GM12878 (cell line): Measurements from ENCODE around the gene PLXNC1. TPM values are rescaled to one million over a fixed set of nuclear protein-coding genes. Genes with fewer than 3 reads are reported as not detected.

Experiments used
- SMC3 ChIP-seq: IDR thresholded peaks from 2 replicates; pipeline ENCODE4 v1.6.1; 2011; ENCODE audit warnings: low read length, improper control_type of control experiment, borderline replicate concordance
- WRNIP1 ChIP-seq: IDR thresholded peaks from 2 replicates; pipeline ENCODE4 v1.6.1; 2011; ENCODE audit warnings: low read depth, low read length, improper control_type of control experiment, borderline replicate concordance
- polyA plus RNA-seq, 11 experiments: library from polyadenylated mRNA; depleted of rRNA in 4 of 11; unstranded in 6 of 11; stranded (reverse) in 5 of 11; fragments of >200 nt; fragmentation: Nextera tagmentation in 4 of 11; fragmentation: Illumina TruSeq in 1 of 11; extraction: Ambion mirVana in 4 of 11; extraction: Trizol in 1 of 11; gene quantifications; 1 replicate in 1 of 11; 2 replicates in 10 of 11; pipeline versions ENCODE4 v1.2.1 to v1.2.3, GENCODE V29; 2011 to 2016; ENCODE audit warnings: inconsistent platforms in 2 of 11, missing spikeins in 2 of 11, low read depth in 1 of 11
- total RNA-seq, 4 experiments: library from RNA; depleted of rRNA in 3 of 4; stranded (reverse); fragments of >200 nt in 3 of 4; fragmentation: Illumina TruSeq in 1 of 4; extraction: Trizol in 1 of 4; gene quantifications; 2 replicates each; pipeline versions ENCODE4 v1.2.1 to v1.2.3, GENCODE V29; 2013 to 2021
- TF ChIP-seq, protein P1 (sequence below): fragments of 450-650 bp; formaldehyde crosslinking; IDR thresholded peaks from 2 replicates; pipeline ENCODE4 v1.5.0; 2022; ENCODE audit warnings: mild to moderate bottlenecking, missing genetic modification characterization
- TF ChIP-seq, protein P2 (sequence below): fragments of 450-650 bp; IDR thresholded peaks from 2 replicates; pipeline ENCODE4 v1.6.1; 2016; ENCODE audit warnings: mild to moderate bottlenecking, moderate library complexity, borderline replicate concordance

Gene PLXNC1
- total and polyA plus RNA-seq, 10 of the 15 experiments (the other 5 are each of a cell fraction or from before 2014, with no cell fraction given), result 5.2 to 41.2 (median 24.6) TPM

DNA sequence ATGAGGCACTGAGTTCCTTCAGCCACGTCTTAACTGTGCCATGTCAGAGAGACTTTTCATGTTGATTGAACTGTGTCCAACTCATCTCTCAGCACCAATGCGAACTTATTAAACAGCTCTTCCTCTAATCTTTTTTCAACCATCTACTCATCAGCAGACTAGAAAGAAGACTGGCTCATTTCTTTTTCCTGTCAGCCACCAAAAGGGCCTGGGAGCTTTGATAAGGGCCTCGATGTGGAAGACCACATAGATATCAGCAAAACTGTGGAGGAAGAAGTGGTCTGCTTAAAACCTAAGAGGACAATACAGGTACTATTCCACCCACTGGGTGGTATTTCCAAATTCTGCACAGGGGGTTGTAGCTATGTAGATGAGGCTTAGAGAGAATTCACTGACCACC lies 3.6 kb upstream of the PLXNC1 start (continued):
- TF ChIP-seq, protein P1, sequence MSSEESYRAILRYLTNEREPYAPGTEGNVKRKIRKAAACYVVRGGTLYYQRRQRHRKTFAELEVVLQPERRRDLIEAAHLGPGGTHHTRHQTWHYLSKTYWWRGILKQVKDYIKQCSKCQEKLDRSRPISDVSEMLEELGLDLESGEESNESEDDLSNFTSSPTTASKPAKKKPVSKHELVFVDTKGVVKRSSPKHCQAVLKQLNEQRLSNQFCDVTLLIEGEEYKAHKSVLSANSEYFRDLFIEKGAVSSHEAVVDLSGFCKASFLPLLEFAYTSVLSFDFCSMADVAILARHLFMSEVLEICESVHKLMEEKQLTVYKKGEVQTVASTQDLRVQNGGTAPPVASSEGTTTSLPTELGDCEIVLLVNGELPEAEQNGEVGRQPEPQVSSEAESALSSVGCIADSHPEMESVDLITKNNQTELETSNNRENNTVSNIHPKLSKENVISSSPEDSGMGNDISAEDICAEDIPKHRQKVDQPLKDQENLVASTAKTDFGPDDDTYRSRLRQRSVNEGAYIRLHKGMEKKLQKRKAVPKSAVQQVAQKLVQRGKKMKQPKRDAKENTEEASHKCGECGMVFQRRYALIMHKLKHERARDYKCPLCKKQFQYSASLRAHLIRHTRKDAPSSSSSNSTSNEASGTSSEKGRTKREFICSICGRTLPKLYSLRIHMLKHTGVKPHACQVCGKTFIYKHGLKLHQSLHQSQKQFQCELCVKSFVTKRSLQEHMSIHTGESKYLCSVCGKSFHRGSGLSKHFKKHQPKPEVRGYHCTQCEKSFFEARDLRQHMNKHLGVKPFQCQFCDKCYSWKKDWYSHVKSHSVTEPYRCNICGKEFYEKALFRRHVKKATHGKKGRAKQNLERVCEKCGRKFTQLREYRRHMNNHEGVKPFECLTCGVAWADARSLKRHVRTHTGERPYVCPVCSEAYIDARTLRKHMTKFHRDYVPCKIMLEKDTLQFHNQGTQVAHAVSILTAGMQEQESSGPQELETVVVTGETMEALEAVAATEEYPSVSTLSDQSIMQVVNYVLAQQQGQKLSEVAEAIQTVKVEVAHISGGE (CRISPR knock-in tag), result no peak
- TF ChIP-seq, protein P2, sequence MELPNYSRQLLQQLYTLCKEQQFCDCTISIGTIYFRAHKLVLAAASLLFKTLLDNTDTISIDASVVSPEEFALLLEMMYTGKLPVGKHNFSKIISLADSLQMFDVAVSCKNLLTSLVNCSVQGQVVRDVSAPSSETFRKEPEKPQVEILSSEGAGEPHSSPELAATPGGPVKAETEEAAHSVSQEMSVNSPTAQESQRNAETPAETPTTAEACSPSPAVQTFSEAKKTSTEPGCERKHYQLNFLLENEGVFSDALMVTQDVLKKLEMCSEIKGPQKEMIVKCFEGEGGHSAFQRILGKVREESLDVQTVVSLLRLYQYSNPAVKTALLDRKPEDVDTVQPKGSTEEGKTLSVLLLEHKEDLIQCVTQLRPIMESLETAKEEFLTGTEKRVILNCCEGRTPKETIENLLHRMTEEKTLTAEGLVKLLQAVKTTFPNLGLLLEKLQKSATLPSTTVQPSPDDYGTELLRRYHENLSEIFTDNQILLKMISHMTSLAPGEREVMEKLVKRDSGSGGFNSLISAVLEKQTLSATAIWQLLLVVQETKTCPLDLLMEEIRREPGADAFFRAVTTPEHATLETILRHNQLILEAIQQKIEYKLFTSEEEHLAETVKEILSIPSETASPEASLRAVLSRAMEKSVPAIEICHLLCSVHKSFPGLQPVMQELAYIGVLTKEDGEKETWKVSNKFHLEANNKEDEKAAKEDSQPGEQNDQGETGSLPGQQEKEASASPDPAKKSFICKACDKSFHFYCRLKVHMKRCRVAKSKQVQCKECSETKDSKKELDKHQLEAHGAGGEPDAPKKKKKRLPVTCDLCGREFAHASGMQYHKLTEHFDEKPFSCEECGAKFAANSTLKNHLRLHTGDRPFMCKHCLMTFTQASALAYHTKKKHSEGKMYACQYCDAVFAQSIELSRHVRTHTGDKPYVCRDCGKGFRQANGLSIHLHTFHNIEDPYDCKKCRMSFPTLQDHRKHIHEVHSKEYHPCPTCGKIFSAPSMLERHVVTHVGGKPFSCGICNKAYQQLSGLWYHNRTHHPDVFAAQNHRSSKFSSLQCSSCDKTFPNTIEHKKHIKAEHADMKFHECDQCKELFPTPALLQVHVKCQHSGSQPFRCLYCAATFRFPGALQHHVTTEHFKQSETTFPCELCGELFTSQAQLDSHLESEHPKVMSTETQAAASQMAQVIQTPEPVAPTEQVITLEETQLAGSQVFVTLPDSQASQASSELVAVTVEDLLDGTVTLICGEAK, result no peak
- TF ChIP-seq SMC3 (no peak), WRNIP1 (no peak)
